Measurements from ENCODE around the gene S100A5.

The S100A5 gene

DNA sequence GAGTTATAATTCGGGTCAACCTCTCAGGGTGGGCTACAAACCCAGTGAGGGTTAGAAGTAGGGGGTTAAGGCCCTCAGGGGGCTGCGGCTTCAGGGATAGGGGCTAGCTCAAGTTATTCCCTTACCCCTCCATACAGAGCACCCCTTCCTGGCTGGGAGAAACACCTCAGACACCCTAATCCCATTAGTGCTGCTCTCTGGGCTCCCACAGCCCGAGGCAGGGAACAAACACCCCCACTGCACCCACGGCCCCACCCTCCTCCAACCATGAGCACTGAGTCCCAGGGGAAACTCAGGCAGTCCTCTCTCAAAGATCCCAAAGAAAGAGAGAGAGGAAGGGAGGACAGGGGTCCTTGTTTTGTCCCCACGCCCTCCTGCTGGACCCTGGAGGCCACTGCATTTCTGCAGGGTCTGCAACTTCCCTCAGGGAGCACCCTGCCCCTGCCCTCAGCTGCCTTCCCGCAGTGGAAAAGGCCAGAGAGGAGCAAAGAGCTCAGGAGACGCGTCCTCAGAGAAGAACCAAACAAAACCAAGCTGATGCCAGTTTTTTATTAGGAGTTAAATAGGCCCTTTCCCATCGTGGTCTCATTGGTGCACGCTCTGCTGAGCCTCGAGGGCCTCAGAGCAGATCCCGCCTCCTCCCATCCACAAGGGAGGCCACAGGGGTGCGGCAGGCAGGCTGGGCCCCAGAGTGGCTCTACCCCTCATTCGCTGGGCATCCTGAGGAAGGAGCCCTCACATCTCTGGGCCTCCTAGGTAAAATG is 6.2 kb upstream of the S100A5 start:
- DNase-seq, result peak; percentile 75

DNA sequence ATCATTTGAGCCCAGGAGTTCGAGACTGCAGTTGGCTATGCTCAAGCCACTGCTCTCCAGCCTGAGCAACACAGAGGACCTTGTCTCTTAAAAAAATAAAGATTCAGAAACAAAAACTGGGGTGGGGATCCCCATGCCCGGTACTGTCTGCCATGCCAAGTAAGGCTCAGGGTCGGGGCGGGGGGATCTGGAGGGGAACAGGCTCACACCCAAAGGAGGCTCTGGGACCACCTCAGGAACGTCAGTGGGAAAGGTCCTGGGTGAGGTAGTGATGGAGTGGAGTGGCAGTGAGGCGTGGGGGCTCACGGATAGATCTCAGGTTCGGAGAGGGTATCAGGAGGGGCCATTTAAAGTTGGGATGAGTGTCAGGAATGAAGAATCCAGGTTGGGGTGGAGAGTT is 5.6 kb upstream of the S100A5 start:
- DNase-seq, result no peak

DNA sequence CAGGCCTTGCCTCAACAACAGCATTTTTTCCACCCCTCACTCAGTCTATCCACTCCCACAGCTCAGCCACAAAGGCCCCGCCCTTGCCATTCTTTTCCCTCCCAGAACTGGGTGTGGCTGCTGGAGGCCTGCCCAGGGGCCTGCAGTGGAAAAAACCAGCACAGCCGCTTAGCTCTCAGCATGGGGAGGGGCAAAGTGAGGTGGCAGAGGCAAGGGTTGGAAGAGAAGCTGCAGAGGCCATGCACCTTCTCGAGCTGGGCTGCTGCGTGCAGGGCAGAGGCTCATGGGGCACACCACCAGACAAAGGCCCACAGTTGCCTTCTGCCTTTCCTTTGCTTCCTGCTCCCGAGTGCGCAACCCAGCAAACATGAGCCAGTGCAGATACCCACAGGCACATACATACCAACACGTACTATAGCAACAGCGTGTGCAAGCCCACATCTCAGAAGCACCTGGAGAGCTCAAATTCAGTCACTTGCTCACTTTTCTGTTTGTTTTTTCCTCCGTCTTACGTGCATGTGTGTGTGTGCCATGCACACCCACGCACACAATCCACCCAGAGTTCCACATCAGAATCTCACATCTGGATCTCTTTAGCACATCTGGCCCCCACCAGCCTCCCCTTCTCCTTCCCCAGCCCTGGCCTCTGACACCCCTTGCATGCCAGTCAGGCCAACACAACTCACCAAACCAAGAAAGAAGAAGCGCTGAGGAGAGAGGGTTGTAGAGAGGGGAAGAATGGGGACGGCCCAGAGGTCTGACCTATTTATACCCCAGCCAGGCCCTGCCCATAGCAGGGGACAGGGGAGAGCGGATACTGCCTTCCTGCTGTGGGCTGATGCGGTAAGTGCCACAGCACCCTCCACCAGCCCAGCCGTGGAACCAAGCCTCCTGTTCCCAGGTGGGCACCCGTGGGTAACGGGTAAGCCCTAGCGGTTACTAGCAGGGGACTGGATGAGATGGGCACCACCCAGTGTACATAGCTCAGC is 4.6 kb upstream of the S100A5 start, which contains the start of gene S100A4:
Gene S100A4 (minus strand): TSS at position 740 of the 989 bp plus-strand sequence. CDS start 1,012 bp downstream, outside the sequence.
- DNase-seq, result peak; percentile 92

DNA sequence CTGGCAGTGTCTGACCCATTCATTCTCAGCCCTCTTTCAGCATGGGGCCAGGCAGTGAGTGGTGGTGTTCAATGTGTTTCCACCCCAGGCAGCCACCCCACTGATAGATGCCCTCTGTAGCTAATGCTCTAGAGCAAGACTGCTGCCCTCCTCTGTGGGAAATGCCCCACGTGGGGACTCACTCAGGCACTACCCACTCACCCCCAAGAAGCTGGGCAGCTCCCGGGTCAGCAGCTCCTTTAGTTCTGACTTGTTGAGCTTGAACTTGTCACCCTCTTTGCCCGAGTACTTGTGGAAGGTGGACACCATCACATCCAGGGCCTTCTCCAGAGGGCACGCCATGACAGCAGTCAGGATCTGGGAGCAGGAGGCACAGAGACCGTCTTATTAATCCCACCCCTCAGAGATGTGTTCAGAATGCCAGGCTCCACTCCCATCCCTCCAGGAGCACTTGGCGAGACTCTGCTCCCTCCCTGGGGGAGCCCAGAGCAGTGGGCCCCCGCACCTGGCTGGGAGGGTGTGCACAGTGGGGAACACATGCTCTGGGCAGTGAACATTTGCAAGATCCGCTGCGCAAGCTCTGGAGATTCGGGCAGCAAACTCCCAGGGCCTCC is 3.8 kb upstream of the S100A5 start:
- DNase-seq, result no peak

DNA sequence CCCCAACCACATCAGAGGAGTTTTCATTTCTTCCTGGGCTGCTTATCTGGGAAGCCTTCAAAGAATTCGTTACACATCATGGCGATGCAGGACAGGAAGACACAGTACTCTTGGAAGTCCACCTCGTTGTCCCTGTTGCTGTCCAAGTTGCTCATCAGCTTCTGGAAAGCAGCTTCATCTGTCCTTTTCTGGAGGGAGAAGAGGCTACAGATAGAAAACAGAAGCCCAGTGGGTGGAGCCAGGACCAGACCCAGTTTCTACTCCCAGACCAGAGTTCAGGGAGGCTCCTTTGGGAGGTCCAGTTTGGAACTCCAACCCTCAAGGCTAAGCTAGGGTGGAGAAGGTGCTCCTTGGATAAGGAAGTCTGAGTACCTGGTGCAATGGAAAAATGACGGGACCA is 3.0 kb upstream of the S100A5 start:
- DNase-seq, result no peak

DNA sequence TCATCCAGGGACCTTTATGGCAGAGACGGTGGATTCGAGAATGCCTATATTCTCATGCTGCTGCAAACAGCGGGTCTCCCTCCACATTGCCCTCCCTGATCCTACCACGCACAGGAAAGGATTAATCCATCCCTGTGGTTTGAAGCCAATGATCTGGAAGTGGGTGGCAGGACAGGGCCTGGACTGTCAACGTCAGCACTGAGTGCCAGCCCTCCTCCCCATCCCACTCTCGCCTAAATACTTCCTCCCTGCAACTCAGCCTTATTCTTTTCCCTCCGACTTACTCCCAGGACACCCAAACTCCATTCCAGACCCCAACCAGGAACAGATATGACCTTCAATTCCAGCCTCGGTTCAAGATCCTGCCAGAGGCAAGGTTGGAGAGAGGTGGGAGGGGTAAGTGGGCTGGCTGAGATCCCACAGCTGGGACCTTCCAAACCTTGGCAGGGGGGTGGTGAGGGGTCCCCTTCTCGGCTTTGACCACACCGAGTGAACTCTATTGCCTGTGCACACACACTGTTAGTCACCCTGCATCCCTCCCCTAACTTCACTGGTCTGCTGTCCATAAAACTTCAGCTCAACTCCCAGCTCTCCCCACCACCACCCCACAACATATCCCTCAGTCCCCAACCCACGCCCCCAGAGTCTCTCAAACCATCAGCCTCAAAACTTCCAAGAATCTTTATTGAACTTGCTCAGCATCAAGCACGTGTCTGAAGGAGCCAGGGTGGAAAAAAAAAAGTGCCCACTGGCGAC is 2.4 kb upstream of the S100A5 start:
- no peak for DNase-seq

DNA sequence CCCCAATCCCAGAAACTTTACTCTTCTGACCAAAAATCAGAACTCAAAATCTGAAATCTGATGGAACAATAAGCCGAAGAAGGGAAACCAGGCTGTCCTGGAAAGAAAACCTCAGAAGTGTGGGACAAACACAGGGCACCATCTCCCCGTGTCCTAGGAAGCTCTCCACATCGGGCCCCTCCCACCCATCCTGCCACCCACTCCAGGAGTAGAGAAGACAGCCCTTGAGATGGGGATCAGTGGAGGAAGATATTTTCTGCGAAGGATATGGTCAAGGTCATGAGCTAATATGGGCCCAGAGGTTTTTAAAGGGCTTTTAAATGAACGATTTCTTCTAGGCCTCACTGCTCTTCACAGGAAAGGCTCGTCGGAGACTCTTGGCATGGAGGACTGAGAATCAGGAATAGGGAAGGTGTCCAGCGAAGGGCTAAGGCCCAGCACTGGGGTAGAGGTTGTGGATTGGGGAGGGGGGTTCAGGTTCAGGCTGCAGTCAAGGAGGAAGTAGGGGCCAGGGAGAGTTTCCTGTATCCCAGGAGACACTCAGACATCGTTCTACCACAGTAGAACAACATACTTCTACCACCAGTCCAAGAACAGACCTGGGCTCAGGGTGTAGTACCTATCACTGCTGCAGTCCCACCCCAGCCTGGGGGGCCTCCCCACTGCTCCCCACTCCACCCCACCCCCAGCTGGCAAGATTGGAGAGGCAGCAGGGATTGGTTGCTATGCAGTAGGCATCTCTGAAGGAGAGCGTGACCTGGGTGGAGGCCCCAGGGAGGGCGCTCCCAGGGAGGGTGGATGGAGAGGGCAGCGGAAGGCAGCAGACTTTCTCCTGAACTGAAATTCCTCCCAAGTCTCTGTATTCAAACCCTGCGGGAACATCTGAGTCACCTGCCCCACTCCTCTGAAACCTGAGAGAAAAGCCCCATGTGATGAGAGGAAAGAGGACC is 1.2 kb upstream of the S100A5 start:
- DNase-seq, result no peak

DNA sequence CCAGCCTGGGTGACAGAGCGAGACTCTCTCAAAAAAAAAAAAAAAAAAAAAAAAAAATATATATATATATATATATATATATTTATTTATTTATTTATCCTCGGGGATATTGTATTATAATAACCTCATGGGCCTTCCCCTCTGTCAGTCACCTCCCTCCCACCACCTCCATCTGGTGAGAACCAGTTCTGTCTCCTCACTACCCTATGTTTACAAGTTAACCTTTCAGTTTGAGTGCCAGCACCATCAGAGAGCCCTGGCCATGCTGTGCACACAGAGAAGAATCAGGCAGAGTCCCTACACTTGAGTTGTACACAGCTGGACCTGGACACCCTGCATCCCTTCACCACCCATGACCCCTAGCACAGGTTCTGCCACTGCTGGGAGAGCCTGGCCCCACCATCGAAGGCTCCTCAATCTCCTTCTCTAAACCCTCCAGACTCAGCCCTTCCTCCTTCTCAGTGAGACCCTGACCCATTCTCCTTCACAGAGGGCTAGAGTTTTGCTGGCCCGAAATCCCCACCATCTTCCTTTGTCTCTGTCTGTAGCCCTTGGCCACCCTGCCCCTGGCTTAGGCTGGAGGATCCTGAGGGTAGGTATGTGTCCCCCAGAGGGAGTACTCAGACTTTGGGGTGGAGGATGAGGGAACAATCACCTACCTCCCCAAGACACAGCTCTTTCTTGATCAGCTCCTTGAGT is 1.2 kb downstream of the S100A5 start:
- DNase-seq, result no peak

DNA sequence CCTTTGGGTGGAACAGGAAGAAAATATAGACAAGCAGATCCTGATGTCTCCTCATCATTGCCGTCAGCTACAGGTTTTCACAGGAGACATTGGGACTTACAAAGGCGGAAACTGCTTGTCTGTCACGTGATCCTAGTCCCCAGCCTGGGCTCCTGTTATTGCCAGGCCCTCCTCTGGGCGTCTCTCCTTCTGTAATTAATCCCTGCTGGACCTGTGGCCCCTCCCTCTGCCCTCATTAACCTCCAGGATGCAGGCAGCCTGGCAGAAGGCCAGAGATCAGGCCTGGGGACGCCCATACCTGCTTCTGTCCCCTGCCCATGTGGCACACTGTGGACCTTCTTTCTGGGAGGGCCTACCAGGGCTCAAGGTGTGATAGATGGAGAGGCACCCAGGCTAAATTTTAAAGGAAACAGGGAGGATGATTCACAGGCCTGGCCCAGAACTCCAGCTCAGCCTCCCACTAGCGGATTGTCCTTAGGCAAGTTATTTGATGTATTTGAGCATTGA is 2.4 kb downstream of the S100A5 start:
- DNase-seq, result no peak

DNA sequence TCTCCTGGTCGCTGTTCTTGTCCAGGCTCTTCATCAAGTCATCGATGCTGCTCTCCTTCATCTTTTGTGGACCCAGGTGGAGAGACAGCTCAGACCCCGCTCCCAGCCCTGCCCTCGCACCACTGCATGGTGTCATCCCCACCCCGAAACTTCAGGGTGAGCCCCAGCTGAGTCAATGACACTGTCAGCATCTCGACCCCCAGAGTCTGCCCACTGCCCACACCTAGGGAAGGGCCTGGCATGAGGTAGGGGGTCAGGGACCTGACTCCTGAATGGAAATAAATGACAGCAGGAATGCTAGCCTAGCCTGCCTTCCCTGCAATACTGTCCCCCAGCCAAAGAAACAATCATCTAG is 3.4 kb downstream of the S100A5 start:
- no peak for DNase-seq

DNA sequence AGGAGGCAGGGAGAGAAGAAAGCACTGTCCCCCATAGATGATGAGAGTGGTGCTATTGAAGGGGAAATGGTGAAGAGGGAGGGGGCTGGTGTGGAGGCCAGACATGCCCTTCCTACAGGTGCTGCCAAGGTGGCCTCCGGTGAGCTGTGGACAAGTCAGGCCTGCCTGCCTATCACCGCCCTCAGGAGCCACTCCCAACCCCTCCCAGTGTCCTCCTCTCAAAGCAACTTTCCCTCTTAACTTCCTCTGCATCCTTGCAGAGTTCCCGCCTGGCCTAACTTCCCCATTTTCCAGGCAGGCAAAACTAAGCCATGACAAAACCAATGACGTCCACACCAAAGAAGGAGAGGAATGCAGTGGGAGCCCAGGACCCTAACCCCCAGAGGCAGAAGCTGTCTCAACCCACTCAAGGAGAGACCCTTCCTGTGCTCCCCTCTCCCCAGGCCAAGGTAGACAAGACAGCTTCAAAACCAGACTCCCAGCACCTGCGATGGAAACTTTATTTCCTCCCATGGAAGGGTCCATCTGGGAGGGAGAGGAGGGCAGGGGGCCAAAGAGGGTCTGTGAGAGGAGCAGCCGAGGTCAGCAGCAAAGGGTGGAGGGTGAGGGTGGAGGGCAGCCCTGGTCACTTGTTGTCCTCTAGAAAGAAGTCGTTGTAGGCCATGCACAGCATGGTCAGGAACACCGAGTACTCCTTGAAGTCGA is 3.9 kb downstream of the S100A5 start:
- DNase-seq, result no peak

DNA sequence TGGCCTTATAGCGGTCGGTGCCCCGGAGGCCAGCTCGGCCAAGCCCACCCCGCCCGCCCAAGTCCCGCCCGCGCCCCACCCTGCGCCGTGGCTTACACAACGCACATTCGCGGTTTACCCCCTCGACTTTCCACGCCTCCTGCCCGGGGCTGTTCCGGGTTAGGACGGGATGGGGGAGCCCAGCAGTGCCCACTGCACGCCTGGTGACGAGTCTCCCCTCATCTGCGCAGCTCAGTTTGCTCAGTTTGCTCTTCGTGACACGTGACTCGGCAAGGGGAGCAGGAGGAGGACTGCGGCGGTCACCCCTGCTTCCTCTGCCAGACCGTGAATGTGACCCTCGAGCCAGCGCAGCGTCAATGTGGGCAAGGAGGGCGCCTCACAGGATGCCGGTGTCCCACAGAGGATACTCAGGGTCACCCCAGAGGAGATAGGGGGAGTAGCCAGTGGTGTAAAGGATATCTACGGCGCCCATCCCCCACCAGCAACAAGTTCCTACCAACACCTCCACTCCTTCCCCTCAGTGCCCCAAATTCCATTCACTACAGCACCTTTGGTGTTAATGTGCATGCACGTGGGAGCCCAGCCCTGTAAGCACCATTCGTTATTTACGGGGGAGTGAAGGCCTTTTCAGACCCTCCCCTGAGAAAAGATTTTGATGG is 4.6 kb downstream of the S100A5 start:
- peak; percentile 74 for DNase-seq

DNA sequence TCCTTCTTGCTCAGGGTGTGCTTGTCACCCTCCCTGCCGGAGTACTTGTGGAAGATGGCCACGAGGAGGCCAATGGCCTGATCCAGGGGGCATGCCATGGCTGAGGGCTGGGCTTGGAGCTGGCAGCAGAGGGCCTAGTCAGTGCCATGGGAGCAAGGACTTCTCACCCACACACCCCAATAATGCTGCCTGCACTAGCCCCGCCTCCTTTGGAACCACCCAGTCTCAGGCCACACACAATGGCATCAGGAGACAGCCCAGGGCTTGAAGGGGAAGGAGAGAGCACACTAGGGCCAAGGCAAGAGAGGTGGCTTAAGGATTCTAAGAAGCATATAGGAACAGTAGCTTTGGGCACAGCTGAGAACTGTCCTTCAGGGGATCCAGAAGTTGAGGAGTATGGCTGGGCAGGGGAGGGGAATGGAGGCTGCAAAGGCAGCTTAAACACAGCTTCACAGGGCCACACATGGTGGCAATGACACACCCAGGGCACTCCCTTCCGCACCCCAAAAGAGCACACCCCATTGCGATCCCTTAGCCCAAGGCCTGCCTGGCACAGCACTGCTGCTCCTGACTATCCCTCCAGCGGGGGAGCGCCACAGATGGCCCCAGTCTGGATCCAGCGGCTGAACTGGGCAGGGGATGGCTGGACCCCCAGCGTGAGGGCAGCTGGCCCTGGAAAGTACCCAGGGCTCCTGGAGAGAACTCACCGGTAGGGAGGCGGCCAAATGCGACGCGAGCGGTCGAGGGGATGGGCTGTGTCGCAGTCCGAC is 5.3 kb downstream of the S100A5 start, which contains the start of gene S100A6:
Gene S100A6 (minus strand): TSS at position 750 of the 770 bp plus-strand sequence. CDS start 652 bp downstream, at position 98.
- DNase-seq, result peak; percentile 21

DNA sequence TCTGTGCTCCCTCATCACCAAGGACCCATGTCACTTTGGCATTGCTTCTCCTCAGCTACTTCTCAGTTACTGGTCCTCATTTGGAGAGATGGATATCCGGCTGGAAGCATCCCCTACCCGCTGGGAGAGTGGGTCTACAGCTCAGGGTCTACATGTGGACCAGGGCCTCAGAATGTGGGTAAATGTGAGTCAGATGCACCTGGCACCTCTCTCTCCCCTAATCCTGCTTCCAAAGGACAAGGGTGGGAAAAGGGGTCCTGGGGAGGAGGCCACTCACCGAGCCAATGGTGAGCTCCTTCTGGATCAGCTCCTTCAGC is 5.9 kb downstream of the S100A5 start:
- DNase-seq, result no peak

DNA sequence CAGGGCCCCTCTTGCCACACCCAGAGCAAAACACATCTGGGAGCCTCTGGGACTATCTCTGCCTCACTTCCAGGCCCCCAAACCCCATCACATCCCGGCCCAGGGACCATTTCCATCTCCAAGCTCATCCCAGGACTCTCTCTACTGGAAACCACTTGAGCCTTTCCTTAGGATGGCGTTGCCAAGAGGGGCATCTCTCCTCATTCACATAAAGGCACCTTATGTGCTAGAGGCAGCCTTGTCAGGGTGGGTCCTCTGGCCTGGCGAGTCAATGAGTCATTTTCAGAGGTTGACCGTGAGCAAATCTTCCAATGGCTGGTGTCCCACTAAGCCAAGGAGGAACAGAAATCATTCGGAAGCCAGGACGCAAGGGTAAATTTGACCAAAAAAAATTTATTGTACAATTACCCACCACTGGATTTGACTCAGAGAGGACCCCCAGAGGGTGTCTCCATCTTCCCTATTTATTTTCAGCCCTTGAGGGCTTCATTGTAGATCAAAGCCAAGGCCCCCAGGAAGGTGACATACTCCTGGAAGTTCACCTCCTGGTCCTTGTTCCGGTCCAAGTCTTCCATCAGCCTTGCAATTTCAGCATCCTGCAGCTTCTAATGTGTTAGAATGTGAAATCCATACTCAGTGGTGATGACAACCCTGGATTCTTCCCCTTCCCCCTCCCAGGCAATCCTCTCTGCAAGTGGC is 6.4 kb downstream of the S100A5 start:
- no peak for DNase-seq

DNA sequence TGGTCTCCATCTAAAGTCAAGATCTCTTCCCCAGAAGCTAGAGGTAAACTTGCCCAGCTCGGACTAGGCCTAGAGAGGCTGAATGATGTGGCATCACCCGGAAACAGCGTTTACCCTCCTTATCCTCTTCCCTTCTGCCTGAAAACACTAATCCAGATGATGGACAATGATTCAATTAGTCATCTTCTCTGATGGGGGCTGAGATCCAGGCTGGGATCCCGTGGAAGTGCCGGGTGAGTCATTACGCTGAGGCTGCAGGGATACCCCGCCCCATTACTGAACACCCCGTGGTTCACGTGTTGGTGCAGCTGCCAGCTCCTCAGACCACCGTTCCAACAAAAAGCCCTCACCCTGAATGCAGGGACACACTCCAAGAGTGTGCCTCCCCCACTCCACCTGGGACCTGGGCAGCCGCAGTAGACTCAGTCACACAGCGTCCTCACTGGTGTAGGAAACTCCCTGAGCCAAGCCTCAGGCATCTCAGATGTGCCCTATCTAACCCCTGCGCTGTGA is 7.0 kb downstream of the S100A5 start:
- DNase-seq, result peak; percentile 71

DNA sequence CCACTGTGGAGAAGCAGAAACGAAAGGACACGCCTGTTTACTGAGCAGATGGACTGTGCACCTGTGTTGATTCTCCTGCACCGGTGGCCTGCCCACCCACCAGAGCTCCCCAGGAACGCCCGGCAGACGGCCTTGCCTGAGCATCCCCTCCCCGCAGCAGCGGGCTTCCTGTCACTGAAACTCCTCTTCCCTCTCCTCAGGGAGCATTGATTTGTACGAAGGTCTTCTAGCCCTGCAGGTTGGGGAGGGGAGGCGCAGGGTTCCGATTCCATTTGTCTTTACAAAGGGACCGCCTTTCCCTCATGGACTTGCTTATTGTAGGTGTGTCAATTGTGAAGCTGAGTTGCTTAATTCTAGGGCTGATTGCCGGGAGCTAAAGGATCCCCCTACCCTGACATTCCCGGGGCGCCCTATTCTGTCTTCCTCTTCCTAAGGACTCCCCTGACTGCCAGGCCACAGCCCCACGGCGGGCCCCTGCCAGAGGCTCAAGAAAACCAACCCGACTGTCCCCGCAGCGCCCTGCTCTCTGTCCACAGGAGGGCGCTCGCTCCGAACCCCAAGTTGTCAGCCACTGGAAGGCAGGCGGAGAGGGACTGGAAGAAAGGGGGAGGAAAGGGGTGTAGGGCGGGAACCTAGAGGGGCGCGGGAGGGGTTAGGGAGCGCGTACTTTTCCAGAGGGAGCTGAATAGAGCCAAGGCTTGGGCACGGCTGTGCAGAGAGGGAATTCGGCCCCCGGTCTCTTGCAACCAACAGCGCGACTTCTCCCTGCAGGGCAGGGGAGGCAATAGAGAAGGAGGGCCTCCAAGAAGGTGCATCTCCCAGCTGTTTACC is 7.8 kb downstream of the S100A5 start:
- DNase-seq, result peak; percentile 85

All from DMS79 (cell line).